LoVo (cell line): ENCODE data around the gene POU2AF3.
"Not testable (repeated sequence)": the region's sequence is repeated elsewhere in the genome, so short reads cannot be mapped to it uniquely, and the experiment has no call there.

Source experiments
- DNase-seq: peaks from one replicate; pipeline ENCODE4 v3.0.0-alpha.2; 2016; ENCODE audit warnings: low spot score

Gene POU2AF3

GRCh38 chr11:111301004-111301841 is 2.9 kb downstream of the POU2AF3 start:
- no peak for DNase-seq

- no peak for DNase-seq
Measured at GRCh38 chr11:111301842-111302118, 3.4 kb downstream of the POU2AF3 start.

GRCh38 chr11:111302298-111302697 is 4.0 kb downstream of the POU2AF3 start:
- no peak for DNase-seq

DNA sequence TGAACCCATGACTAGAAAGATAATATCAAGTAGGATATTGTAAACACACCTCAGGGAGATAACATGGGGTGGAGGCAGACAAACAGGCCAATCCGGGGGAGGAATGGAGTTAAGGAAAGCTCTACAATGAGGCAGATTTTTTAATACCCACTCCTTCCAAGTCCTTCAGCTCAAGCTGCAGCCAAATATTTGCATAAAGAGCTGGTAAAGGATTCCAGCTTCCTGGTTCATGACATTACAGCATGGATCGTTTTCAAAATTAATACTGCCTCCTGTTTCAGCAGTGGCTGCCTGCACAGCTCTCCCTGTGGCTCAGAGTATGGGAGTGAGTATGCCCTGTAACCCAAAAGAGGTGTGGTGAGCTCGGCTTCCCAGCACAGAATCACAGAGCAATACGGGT is 5.1 kb downstream of the POU2AF3 start:
- peak; percentile 39 for DNase-seq

DNA sequence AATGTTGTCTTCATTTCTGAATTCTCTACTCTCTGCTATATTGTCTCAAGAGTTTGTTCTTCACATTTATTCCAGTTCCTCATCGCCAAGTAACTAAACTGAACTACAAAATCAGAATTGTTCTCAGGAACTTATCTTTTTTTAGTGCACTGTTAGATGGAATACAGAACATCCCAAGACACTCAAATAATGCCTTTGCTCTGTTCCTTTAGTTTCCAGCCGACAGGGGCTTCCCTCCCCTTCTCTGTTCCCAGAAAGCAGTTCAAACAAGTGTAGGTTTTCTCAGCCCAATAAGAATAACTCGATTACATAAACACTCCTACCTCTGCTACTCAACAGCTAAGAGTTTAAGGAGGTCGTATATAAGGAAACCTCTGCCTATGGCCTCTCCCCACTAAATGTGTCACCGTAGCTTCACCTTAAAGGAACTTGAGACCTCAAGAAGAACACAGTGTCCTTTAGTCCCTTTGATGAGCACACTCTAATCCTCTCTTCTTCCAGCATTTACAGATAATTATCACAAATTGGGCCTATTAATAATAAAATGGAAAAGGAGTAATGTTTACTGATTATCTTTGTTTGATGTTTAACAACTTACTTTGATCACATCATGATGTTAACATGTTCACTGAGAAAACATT is 6.9 kb downstream of the POU2AF3 start:
- no peak for DNase-seq

DNA sequence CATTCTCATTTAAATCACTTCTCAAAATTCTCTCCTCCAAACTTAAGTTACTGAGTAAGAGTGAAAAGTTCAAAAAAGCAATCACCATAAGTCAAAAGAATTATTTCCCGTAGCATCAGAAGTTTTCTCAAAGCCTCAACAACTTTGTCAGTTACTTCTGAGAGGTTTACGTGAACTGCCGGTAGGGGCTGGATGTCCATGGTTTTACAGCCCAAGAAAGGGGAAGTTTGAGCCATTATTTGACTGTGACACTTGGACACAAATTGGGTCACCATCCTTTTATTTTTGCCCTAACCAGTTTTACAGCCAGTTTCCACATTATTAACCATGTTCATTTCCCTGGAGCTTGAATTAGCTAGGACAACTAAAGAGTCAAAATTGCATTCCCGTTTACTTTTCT is 7.5 kb downstream of the POU2AF3 start:
- no peak for DNase-seq

- no peak for DNase-seq
Measured at GRCh38 chr11:111306321-111306720, 8.0 kb downstream of the POU2AF3 start.

DNA sequence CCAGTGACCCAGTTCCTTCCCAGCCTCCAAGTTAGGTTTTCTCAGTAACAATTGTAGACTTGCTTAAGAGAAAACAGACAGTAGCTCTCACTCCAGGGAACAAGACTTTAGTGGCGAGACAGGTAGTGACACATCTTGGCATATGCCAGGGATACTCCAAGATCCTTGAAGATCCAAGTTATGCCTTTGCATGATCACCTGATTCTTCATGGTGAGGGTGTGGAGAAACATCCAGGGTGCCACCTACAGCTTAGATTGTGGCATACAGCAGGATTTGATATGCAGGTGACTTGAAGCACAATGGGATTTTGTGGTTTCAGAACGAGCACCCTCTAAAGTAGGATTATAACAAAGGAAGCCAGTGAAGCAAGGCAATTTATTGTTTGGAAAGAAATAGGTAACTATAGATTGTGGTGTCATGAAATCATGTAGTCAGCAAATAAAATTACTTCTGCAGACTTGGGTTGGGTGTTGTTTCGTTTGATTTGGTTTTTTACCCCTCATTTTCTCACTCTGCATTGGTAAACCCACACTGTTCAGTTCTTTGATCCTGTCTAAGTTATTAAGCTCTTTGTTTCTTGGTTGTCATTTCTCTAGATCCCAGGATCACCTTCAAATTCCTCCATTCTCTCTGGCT is 9.2 kb downstream of the POU2AF3 start:
- no peak for DNase-seq

- peak; percentile 79 for DNase-seq
Measured at GRCh38 chr11:111308140-111308539, 9.8 kb downstream of the POU2AF3 start.

- no peak for DNase-seq
Measured at GRCh38 chr11:111309215-111309915, 11.0 kb downstream of the POU2AF3 start.

DNA sequence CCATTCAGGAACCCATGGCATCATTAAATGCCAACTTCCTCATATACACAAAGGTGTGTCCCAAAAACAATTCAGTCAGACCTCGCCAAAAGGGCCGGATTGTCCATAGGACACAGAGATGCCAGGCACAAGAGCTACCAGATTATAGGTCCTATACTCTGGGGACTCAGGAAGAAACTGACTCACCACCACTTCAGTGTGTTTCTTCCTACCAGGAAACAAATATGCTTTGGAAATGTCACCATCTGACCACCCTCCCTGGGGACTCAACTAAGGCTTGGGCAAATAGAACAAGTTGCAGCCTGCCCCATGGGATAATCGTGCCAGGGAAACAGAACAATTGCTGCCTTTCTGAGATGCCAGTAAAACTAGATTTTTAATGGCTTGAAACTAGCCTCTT is 11.7 kb downstream of the POU2AF3 start:
- DNase-seq, result peak; percentile 42

DNA sequence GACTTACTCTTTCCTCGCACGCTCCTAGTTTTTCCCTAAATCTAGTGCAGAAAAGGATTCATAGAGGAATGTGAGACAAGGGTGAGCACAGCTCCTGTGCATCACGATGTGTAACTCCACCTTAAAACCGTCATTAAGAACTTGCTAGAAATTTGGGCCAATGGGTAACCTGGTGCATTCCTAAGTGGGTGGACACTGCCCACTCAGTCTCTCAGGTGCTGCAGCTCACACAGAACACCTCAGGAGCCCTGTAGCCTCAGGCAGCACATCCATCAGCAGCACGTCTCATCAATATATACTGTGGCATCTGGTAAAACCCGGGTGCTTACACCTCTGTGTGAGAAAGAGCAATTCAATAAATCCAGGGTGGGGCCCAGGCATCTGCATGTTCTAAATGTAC is 12.4 kb downstream of the POU2AF3 start:
- no peak for DNase-seq

DNA sequence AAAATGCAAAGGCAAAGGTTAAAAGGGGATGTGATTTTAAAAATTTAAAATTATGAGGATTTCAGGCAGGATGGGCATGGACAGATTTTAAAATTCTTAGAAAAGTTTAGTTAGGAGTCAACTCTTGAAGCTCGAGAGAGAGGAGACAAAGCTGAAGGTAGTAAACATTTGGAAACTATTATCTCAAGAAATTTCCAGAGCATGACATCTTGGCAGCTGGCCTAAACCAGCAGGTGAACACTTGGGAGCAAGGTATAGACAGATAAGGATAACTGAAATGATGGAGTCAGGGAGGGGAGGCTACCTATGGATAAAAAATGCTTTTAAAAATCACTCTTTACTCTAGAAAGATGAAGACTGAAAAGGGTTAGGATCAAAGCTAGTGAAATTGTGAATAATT is 13.7 kb downstream of the POU2AF3 start:
- DNase-seq, result no peak

GRCh38 chr11:111319296-111319695 is 20.9 kb downstream of the POU2AF3 start:
- no peak for DNase-seq

DNA sequence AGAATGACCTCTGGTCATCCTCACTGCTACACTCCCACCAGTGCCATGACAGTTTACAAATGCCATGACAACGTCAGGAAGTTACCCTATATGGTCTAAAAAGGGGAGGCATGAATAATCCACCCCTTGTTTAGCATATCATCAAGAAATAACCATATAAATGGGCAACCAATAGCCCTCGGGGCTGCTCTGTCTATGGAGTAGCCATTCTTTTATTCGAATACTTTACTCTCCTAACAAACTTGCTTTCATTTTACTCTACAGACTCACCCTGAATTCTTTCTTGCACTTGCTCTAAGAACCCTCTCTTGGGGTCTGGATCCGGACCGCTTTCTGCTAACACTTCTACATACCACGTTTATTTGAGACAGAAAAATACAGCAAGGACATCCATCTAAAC is 21.9 kb downstream of the POU2AF3 start:
- not testable (repeated sequence) for DNase-seq

DNA sequence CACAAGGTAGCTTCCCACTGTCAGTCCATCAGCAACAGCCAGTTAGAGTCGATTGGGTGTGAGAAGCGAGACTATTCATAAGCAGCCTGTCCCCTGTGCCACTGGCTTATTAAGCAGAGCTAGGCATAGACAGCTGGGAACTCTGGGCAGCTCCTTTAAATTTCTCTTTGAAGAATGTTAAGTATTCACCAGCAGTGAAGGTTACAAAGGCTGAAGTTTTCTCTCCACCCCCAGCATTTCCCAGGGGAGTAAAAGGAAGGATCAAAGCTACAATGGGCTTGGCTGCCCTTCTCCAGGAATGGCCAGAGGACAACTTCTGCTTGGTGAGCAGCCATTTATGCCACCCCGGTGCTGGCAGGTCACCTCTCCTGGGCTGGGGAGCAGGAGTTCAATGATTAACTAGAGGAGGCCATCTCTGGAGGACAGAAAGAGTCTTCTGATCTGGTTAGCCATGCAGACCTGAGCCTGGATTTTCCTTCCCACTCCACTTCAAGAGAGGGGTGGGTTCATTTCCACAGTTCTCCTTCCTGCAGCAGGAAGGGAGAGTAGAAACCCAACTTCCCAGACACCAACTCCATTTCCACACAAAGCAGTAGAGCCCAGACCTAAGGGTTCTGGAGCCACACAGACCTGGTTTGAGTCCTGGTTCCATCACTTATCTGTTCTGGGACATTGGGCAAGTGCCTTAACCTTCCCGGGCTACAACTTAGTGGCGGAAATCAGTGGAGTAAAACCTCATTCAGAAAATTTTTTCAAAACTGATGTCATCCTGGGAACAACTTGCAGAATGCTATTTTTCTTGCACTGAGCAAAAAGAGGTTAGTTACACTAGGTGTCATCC is 22.6 kb downstream of the POU2AF3 start:
- no peak for DNase-seq

- no peak for DNase-seq
Measured at GRCh38 chr11:111322534-111322933, 24.2 kb downstream of the POU2AF3 start.

- DNase-seq, result no peak
Measured at GRCh38 chr11:111324277-111324720, 26.0 kb downstream of the POU2AF3 start.

GRCh38 chr11:111325259-111325658 is 26.9 kb downstream of the POU2AF3 start:
- DNase-seq, result no peak

DNA sequence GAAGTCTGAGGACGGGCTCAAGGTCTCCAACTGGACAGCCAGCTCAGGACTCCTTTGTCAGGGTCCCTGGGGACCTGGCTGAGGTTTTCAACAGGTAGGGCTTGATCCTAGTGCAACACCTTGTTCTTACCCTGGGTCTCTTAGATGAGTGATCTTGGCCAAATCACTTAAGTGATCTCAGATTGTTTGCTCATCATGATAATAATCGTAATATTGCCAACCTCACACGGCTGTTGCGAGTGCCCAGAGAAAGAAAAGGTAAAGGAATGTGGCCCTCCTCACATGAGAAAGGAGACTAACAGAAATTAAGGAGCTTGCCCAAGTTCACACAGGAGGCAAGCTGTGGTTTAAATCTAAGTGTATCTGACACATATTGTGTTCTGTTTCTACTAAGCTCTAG is 28.5 kb downstream of the POU2AF3 start:
- DNase-seq, result no peak

DNA sequence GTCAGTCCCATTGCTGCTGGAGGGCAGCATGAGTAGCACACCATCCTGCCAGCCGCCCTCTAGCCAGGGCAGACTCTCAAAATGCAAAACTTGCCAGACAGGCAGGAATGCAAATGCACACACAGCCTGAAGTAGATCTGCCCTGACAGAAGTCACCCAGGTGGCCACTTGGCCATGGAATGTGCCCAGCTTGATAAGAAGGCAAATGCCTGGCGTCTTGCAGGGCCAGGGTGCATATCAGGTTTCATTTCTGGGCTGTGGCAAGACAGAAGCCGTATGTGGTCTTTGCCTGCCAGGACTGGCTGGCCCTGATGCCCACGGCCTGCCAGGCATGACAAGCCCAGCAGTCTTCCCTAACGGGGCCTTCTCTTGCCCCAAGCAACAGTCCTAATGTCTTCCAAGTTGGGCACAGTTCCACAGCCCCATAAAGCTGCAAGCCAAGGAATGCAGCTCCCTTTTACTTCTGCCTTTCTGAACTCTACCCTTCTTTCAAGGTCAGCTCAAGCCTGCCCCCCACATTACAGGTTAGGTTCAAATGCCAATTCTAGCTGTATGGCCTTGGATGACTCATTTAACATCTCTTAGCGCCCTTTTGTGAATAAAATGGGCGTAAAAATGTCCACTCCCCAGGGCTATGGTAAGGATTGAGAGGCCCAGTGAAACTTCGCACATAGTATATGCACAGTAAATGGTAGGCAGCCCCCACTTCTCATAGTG is 29.7 kb downstream of the POU2AF3 start:
- peak; percentile 7 for DNase-seq
